Parathyroid adenoma (tissue), 2 donors: ENCODE results near the gene TANC1.

Experiments
- H2AFZ ChIP-seq: fragments of 300-600 bp; sonication (generic); one replicate; pipeline ENCODE4 v1.7.0; 2017; ENCODE audit warnings: antibody characterized with exemption, mild to moderate bottlenecking
- H3K27ac ChIP-seq: fragments of 300-600 bp; sonication (generic); one replicate; pipeline ENCODE4 v1.7.0; 2017
- H3K27me3 ChIP-seq: fragments of 300-600 bp; sonication (generic); one replicate; pipeline ENCODE4 v1.7.0; 2017; ENCODE audit warnings: low read length; ENCODE audit not compliant: control insufficient read depth, insufficient read depth
- H3K36me3 ChIP-seq: fragments of 300-600 bp; sonication (generic); one replicate; pipeline ENCODE4 v1.7.0; 2017; ENCODE audit warnings: low read length; ENCODE audit not compliant: control insufficient read depth, insufficient read depth
- H3K4me1 ChIP-seq: fragments of 300-600 bp; sonication (generic); one replicate; pipeline ENCODE4 v1.7.0; 2017; ENCODE audit warnings: control low read depth
- H3K4me2 ChIP-seq: fragments of 300-600 bp; sonication (generic); one replicate; pipeline ENCODE4 v1.7.0; 2017; ENCODE audit warnings: low read length
- H3K4me3 ChIP-seq: fragments of 300-600 bp; sonication (generic); one replicate; pipeline ENCODE4 v1.7.0; 2017; ENCODE audit warnings: low read depth, low read length
- H3K79me2 ChIP-seq: fragments of 300-600 bp; sonication (generic); one replicate; pipeline ENCODE4 v1.7.0; 2017; ENCODE audit warnings: control low read depth
- H3K9ac ChIP-seq: fragments of 300-600 bp; sonication (generic); one replicate; pipeline ENCODE4 v1.7.0; 2017; ENCODE audit warnings: mild to moderate bottlenecking
- H3K9me3 ChIP-seq: fragments of 300-600 bp; sonication (generic); one replicate; pipeline ENCODE4 v1.7.0; 2017; ENCODE audit warnings: low read length; ENCODE audit not compliant: control insufficient read depth
- TF ChIP-seq, protein P1 (sequence below): fragments of 300-600 bp; sonication (generic); IDR thresholded peaks from one replicate; pipeline ENCODE4 v1.7.0; 2017; ENCODE audit warnings: antibody characterized with exemption, mild to moderate bottlenecking
- donor health status: primary hyperparathyroidism.

The TANC1 gene

DNA sequence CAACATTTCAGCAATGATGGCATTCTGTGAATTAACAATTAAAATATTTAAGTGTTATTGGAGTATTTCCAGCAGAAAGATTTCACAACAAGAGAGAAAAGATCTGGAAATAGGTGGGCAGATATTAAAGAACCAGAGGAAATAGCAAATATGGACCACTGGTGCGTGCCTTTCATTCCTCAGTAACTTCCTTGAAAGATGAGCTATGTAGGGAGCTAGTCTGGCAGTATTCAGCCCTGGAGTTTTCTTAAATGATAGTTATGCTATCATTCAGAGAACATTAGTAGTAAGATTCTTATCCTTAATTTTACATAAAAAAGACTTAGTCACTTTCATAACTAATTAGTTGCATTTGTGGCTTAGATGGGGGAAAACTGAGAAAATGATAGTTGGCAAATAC is 41.5 kb downstream of the TANC1 start:
- no peaks in the 10 kb centered on the region for H3K36me3 ChIP-seq
- no peak overlapping the region for H3K4me3 ChIP-seq
- H3K4me2 ChIP-seq: no peak overlapping the region
- TF ChIP-seq, protein P1, sequence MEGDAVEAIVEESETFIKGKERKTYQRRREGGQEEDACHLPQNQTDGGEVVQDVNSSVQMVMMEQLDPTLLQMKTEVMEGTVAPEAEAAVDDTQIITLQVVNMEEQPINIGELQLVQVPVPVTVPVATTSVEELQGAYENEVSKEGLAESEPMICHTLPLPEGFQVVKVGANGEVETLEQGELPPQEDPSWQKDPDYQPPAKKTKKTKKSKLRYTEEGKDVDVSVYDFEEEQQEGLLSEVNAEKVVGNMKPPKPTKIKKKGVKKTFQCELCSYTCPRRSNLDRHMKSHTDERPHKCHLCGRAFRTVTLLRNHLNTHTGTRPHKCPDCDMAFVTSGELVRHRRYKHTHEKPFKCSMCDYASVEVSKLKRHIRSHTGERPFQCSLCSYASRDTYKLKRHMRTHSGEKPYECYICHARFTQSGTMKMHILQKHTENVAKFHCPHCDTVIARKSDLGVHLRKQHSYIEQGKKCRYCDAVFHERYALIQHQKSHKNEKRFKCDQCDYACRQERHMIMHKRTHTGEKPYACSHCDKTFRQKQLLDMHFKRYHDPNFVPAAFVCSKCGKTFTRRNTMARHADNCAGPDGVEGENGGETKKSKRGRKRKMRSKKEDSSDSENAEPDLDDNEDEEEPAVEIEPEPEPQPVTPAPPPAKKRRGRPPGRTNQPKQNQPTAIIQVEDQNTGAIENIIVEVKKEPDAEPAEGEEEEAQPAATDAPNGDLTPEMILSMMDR: no peak
- peaks cover 19% of the 10 kb centered on the region for H3K79me2 ChIP-seq
- H2AFZ ChIP-seq: no peak overlapping the region
- H3K27ac ChIP-seq: no peak overlapping the region
- peaks cover 4% of the 10 kb centered on the region for H3K4me1 ChIP-seq
- H3K9me3 ChIP-seq: no peaks in the 10 kb centered on the region
- H3K9ac ChIP-seq: no peak overlapping the region
- no peaks in the 10 kb centered on the region for H3K27me3 ChIP-seq

DNA sequence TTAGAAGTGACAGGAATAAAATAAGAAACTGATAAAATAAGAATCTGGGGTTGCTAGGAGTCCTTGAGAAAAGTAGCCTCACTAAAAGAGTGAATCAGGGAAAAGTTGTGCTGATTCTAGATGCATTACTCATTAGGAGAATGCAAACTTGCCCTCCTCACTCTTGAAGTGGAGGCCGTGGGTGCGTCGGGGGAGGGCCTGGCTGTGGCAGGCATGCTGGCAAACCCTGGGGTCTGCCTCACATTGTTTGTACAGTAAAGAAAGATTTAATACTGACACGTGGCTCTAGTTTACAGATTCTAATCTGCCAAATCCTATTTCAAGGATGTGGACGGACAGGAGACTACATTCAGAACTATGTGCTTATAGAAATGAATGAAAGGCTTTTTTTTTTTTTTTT is 41.9 kb downstream of the TANC1 start:
- Histone ChIP-seq H3K36me3 (peaks cover 2% of the 10 kb centered on the region), H3K27ac (no peak overlapping the region), H3K9ac (no peak overlapping the region), H3K4me2 (no peak overlapping the region), H3K27me3 (no peaks in the 10 kb centered on the region), H3K4me1 (peaks cover 4% of the 10 kb centered on the region), H3K79me2 (peaks cover 21% of the 10 kb centered on the region), H3K4me3 (no peak overlapping the region), H2AFZ (no peak overlapping the region), H3K9me3 (no peaks in the 10 kb centered on the region)
- TF ChIP-seq, protein P1: no peak

DNA sequence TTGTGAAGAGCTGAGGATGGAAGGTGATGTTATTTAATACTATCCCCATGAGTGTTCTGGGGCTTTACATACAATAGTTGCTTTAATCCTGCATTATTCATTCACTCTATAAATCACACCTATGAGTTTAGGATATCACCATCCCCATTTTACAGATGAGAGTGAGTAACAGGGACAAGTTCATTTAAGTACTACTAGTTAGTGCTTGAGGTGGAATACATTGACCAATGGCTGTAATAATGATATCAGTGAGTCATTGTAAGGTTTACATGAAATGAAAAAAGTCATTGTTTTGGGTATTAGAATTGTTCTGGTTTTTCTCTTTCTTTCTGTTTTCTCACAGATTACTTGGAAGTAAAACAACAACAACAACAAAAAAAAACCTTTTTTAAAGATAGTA is 42.5 kb downstream of the TANC1 start:
- Histone ChIP-seq H3K36me3 (peaks cover 3% of the 10 kb centered on the region), H3K9ac (no peak overlapping the region), H3K27me3 (no peaks in the 10 kb centered on the region), H3K4me1 (peaks cover 4% of the 10 kb centered on the region), H3K79me2 (peaks cover 21% of the 10 kb centered on the region), H3K9me3 (no peaks in the 10 kb centered on the region), H3K27ac (no peak overlapping the region), H3K4me2 (no peak overlapping the region), H3K4me3 (no peak overlapping the region), H2AFZ (no peak overlapping the region)
- TF ChIP-seq, protein P1: no peak

DNA sequence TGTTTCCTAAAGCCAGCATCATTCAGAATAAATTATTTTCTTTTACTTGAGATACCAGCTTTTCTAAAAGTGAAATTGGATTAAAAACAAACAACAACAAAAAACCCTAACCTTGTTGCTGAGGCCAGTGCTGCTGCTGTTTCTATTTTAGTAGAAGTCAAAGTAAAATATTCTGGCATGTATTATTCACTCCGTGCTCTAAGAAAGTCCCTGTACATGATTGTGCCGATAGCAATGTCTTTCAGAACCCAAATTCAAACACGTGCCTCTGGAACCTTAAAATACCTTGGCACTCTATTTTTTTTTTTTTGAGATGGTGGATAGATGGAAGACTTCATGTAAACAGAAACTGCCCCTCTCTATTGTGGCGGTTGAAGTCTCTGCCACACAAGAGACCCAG is 43.7 kb downstream of the TANC1 start:
- Histone ChIP-seq H2AFZ (no peak overlapping the region), H3K4me1 (peaks cover 4% of the 10 kb centered on the region), H3K4me3 (no peak overlapping the region), H3K4me2 (no peak overlapping the region), H3K9me3 (no peaks in the 10 kb centered on the region), H3K36me3 (peaks cover 3% of the 10 kb centered on the region), H3K27me3 (no peaks in the 10 kb centered on the region), H3K27ac (no peak overlapping the region), H3K79me2 (peaks cover 20% of the 10 kb centered on the region), H3K9ac (no peak overlapping the region)
- TF ChIP-seq, protein P1: no peak

DNA sequence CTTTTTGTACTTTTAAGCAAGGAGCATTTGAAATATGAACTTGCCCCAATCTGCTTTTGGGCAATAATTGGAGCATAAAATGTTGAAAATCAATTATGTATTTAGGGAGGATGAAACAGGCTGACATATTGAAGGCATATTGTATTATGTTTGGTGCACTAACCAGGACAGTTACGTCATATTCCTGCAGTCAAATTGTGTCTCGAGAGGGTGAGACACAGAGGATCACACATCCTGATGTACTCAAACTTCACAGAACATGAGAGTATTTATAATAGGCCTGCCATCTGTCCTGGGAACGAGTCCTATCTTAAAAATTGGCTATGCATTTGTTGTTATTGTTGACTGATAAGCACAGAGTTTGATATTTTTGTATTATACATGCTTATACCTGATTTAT is 44.7 kb downstream of the TANC1 start:
- Histone ChIP-seq H3K4me3 (no peak overlapping the region), H3K79me2 (peaks cover 18% of the 10 kb centered on the region), H3K9me3 (no peaks in the 10 kb centered on the region), H3K4me1 (peaks cover 4% of the 10 kb centered on the region), H3K36me3 (peaks cover 3% of the 10 kb centered on the region), H3K27ac (no peak overlapping the region), H3K27me3 (no peaks in the 10 kb centered on the region), H3K9ac (no peak overlapping the region), H3K4me2 (no peak overlapping the region), H2AFZ (no peak overlapping the region)
- TF ChIP-seq, protein P1: no peak
